Embryonic facial prominence (tissue), 1 donor: ENCODE data around the gene IP6K3.

ENCODE experiments used
- DNase-seq: peaks from one replicate; pipeline ENCODE4 v3.0.0-alpha.2; 2016; ENCODE audit errors: extremely low spot score

Gene IP6K3

DNA sequence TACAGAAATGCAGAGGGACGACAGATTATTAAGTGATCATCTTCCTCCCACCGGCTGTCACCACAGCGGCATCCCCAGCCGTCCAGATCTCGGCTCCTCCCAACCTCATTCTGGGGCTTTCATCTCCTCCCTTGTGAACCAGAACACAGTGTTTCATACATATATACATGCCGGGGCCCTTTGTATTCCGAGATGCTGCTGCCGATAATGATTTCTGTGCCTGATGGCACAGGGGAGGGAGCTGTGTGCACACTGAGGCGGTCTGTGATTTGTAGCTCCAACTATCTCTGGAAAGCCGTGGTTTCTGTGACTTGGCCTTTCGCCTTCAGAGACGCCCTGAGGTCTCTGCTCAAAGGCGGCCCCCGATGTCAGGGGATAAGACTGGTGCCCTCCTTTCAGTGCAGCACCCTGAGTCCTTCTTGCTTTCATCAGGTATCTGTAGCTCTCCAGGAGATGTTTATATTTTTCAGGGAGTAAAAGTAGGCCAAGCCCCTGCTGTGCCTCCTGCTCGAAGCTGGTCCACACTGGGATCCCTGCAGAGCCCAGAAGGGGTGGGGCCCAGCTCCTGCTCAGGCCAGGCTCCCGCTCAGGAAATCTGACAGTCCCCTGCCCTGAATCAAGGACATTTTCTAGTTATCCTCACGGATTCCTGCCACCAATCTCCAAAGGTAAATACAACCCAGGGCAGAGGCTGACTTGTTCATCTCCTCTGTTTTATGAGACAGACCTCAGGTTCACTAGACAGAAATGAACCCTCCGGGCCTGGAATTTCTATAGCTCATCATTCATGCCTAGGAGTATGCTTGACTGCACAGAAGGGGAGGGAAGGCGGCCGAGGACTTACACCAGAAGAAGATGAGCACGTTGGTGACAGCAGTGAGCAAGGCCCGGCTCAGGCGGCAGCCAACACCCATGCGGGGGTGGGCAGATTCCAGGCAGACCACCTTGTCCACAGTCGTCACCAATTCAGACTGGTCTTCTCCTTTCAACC lies 31.0 kb upstream of the IP6K3 start:
- DNase-seq: no peak

DNA sequence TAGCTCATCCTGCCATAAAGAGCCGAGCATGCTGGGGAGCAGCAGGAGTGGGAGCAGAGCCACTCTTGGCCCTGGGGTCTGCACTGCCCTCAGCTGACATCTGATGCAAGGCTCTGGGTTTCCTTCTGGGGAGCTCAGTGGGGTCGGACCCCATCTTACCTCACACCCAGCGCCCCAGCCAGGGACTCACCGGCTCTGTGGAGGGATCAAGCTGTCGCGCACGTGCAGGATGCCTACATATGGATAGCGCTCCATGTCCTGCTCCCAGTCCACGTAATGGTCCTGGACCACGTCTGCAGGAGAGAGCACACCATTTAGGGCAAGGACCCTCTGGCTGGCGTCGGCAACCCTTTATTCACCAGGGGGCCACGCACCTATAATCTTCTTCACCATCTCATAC lies 30.1 kb upstream of the IP6K3 start:
- DNase-seq: no peak

DNA sequence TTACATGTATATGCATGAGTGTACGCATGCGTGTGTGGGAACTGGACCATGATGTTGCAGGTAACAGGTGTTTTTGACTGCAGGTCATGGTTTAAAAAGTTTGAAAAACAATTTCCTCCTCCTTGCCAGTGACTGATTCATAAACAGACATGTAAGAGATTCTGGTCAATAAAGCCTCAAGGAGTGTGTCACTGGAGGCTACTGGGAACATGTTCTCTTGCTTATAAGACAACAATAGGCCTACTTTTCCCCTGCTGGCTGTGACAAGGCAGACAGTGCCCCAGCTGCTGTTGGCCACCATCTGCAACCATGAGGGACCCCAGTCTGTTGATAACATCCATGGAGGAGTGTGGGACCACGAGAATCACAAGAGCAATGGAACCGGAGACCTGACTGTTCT lies 29.5 kb upstream of the IP6K3 start:
- no peak for DNase-seq

DNA sequence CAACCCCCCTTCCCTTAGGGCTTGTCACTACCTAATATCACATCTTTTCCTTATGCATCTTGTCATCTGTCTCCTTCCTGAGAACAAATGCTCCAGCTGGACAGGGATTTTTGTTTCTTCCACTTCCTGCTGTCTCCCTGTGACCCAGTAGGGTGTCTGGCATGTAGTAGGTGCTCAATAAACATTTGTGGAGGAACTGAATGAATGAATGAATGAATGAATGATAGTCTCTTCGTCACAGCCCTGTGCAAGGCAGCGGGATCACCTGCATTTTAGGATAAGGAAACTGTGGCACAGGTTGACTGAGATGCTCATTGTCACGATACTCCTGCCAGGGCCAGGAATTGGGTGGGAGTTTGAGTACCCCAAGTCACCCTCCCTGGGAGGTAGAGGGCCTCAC lies 28.1 kb upstream of the IP6K3 start:
- DNase-seq: no peak

GRCh38 chr6:33772902-33773472 lies 26.3 kb upstream of the IP6K3 start:
- no peak for DNase-seq

DNA sequence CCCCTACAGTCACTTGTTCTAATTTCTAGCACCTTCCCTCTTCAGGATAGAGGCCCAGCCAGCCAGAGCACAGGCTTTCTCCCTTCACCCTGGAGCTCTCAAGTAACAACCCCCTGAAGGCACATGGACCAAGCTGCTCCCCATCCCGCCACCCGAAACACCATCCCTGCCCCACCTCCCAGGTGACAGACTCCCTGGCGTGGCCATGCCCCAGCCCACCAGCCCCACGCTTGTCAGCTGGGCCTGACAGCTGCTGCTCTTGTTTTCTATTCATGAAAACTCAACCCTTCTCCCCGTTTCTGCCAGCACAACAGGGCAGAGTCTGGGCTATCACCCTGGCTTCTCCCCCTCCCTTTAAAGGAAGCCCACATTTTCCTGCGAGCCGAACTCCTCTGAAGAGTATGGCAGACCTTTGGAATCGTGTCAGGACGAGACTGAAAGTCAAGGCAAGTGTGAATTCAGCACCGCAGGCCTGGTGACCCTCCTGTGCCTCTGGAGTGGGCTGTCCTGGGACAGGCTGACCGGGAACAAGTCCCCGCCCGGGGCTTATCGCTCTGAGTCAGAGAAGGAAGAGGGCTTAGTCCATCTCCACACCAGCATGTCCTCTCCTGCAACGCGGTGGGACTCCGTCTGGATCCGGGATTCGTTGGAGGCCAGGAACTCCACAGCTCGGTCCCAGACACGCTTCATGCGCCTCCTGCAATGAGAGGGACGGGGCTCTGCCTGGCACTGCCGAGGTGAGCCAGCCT lies 25.6 kb upstream of the IP6K3 start:
- DNase-seq: no peak

DNA sequence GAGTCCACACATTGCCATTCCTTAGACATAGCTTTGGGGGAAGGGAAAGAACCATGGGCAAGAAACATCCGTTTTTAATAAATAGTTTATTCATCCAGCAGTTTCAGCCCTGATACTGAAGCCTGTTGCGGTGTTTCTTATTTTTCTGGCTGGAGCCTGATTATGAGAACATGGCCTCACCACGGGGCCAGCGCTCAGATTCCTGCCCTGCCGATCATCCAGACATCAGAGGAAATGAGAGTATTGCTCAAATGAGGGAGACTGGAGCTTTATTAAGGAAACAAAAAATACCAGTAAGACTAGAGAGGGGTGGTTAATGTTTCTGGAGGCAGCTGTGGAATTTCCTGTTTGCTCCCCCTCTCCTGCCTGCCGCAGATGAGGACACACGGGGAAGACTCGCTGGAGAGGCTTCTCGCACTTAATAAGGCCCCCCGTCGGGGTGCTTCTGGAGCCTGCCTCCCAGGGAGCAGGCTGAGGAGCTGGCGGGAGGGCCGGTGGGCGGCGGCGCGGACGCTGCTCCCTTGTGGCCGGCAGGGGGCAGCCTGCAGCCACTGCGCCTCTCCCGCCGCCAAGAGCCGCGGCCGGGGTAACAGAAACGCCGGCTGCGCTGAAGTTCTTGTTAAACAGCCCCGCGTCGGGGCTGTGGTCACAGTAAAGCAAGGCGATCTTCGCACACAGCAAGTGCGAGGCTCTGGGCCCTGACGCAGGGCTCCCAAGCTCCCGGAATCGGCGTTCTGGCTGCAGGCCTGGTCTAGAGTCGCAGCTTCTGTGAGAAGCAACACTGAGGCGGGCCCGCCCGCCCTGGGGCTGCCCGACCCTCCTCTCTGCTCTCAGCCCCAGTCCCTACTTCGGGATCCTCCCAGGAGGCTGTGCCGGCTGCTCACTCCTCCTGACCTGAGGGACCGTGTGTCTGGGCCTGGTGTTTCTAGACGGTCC lies 24.7 kb upstream of the IP6K3 start:
- peak; percentile 74 for DNase-seq

DNA sequence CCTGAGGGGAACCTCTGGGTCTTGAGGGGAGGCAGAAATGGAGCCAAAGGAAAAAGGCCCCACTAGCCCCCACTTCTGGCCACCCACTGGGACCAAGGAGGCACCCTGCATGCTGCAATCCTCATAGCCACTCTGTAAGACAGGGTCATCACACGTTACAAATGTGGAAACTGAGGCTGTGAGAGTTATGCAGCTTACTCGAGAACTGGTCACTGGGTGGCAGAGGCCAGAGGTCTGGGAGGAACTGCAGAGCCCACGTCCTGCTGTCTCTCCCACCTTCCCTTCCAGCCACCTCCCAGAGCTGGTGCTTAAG lies 24.1 kb upstream of the IP6K3 start:
- DNase-seq: no peak

GRCh38 chr6:33770124-33770832 lies 23.6 kb upstream of the IP6K3 start:
- DNase-seq: no peak

DNA sequence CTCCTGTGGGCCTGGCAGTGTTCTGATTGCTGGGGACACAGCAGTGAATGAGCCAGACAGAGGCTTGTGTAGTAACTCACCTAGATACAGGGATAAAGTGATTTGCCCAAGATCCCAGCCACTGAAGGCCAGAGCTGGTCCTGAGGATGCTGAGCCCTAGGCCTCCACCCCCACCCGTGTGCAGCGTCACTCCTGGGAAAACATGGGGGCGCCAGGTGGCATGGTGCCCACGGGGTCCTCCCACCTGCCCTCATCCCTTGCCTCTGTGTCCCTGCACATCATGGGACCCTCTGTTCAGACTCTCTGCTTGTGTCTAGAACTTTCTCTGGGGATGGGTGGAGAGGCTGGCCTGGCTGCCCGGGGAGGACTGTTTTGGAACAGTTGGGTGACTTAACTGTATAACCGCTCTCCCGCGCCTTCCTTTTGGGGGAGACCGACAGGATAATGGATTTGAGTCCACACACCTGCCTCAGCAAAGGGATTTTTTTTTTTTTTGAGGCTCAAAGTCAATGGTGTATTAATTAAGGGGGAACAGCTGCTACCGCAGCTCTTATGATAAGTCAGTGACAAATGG lies 22.6 kb upstream of the IP6K3 start:
- no peak for DNase-seq

DNA sequence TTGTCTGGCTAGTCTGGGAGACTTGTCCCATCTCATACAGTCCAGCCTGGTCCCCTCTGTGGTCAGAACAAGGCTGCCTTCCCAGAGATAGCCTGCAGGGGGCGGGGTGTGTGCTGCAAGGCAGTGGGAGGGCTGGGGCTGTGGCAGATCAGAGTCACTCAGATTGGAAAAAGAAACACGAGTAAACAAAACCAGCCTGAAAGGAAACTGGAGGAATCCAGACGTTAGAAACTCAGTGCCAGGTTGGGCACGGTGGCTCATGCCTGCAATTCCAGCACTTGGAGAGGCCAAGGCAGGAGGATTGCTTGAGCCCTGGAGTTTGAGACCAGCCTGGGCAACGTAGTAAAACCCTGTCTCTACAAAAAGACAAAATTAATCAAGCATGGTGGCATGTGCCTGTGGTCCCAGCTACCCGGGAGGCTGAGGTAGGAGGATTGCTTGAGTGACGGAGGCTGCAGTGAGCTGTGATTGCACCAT lies 22.0 kb upstream of the IP6K3 start:
- DNase-seq: no peak

- no peak for DNase-seq
These were observed 20.5 kb upstream of the IP6K3 start for GRCh38 chr6:33766921-33767907.

DNA sequence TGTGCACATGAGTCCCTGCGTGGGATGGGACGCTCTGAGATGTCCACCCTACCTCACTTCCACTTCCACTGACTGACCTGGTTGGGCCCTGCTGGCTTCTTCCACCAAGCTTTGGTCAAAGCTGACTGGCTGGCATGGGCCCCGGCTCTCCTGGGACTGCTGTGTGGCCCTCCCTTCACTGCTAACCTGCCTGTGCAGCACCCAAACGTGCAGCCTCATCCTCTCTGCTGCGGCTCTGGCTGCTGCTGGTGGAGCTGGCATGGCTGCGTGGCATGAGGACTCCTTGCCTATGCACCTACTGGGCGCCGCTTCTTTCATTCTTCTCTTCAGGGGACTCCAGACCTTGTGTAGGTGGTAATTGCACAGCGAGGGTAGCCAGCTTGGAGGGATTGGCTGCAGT lies 18.7 kb upstream of the IP6K3 start:
- no peak for DNase-seq

DNA sequence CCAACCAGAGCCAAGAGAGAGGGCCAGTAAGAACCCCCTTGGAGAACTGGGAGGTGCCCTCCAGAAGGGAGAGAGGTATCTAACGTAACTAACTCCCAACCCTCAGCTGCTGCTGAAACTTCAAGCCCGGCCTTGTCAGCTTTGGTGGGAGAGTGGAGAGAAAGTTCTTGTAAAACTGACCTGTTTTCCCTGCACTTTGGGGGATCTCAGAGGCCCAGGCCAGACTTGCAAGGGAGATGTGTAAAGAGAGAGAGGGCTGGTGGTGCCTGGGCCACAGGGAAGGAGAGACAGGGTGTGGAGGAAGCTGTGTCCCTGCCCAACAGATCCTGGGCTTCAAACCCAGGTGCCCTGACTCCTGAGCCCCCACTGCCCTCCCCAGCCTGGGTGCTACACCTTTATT lies 17.3 kb upstream of the IP6K3 start:
- DNase-seq: no peak

GRCh38 chr6:33763483-33763882 lies 16.8 kb upstream of the IP6K3 start:
- DNase-seq: no peak

GRCh38 chr6:33762713-33763112 lies 16.0 kb upstream of the IP6K3 start:
- no peak for DNase-seq

DNA sequence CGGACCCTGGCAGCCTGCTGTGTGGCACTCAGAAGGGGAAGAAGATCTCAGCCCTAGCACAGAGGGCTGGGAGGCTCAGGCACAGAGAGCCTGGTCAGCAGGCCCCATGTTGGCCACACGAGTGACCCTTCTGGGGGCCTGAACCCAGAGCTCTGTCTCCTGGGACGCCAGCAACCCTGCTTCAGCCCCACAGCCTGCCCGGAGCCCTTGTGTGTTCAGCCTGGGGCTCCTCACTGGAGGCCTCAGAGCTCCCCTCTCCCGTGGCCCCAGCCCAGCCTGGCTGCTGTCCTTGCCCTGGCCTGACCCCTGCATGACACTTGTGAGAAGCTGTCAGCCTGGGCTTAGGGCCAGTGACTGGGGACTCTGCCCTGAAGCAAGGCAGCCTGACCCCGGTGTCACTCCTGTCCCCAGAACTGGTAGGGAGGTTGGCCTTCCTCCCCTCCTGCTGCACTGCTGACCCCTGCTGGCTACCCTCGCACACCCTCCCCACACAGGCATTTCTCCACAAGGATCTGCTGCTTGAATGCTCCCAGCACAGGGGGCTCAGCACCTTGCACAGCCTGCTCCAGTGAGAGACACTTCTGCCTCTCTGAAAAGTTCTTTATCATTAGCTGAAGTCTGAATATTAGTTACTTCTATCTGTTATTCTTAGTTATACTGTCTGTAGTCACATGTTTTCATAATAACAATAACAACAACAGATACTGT lies 15.4 kb upstream of the IP6K3 start:
- DNase-seq: no peak

GRCh38 chr6:33761581-33761921 lies 14.8 kb upstream of the IP6K3 start:
- DNase-seq: no peak
